ENCODE data around the gene VDAC2. TPM values are rescaled to one million over a fixed set of nuclear protein-coding genes. Genes with fewer than 3 reads are reported as not detected.

The VDAC2 gene
- 145 TPM for total RNA-seq

GRCh38 chr10:75210282-75211006 lies at the start of gene VDAC2:
VDAC2 (plus strand) TSS chr10:75210796; CDS start chr10:75211159, 363 bp downstream.

GRCh38 chr10:75235375-75236177 lies 25.0 kb downstream of the VDAC2 start, which contains the start of gene COMTD1:
COMTD1 (minus strand) TSS chr10:75235957; CDS start chr10:75235928, 29 bp downstream.

Small RNAs within 50 kb of the gene (small RNA-seq; reads per million reads assigned to genes)
- not detected for gene HMGA1P5
- gene RPL39P25 = not detected

Other genes starting within 250 kb of the VDAC2 start
- gene SAMD8, start 99.1 kb upstream of the VDAC2 start, total RNA-seq = 92.3 TPM
- gene COMTD1, start 25.2 kb downstream of the VDAC2 start, total RNA-seq = 16.1 TPM
- gene ZNF503, start 191.0 kb downstream of the VDAC2 start, total RNA-seq = 4.8 TPM
- gene LRMDA, start 220.8 kb downstream of the VDAC2 start, total RNA-seq = 5.8 TPM